A549 (cell line): ENCODE data around the gene PEDS1. TPM values are rescaled to one million over a fixed set of nuclear protein-coding genes. Genes with fewer than 3 reads are reported as not detected.

ENCODE experiments used
- ATAC-seq, 2 experiments: fragments of 200-7000 bp in 1 of 2; fragments of >200 bp in 1 of 2; cut with Nextera tagmentation in 1 of 2; cut with Tn5 transposase in 1 of 2; 3 replicates each; pipeline versions ENCODE4 v1.8.0 to v1.9.1; 2018 to 2020; ENCODE audit warnings: mild to moderate bottlenecking in 1 of 2, moderate library complexity in 1 of 2
- CTCF ChIA-PET: fragments of 300-600 bp; sonication (Branson Sonifier 250); formaldehyde crosslinking; extraction: SDS; loops from one replicate; lab custom pipeline; 2021; ENCODE audit warnings: antibody characterized with exemption, inconsistent platforms; lab: Yijun Ruan, JAX
- POLR2A ChIA-PET: fragments of 350-600 bp; formaldehyde crosslinking; extraction: SDS; loops from one replicate; lab custom pipeline; 2021; ENCODE audit warnings: antibody characterized with exemption, inconsistent platforms; lab: Yijun Ruan, JAX
- DNase-seq, 2 experiments: peaks; one replicate each; pipeline versions ENCODE4 v3.0.0 to v3.0.0-alpha.2; 2011 to 2016; ENCODE audit warnings: low read depth in 1 of 2, low spot score in 1 of 2
- FAIRE-seq: peaks from 2 replicates; lab custom pipeline; 2011; peaks lifted over from hg19 to GRCh38; lab: Jason Lieb, UNC
- H3K27ac ChIP-seq, 2 experiments: fragments of >200 bp; sonication (Bioruptor Twin); formaldehyde crosslinking; 3 replicates each; pipeline ENCODE4 v1.5.1; 2016 to 2017
- H3K4me1 ChIP-seq: fragments of >200 bp; sonication (Bioruptor Twin); formaldehyde crosslinking; 3 replicates; pipeline ENCODE4 v1.6.1; 2016
- H3K4me2 ChIP-seq: fragments of >200 bp; sonication (Bioruptor Twin); formaldehyde crosslinking; 3 replicates; pipeline ENCODE4 v1.6.1; 2016
- H3K4me3 ChIP-seq: fragments of >200 bp; sonication (Bioruptor Twin); formaldehyde crosslinking; 3 replicates; pipeline ENCODE4 v1.5.1; 2016
- H3K9me3 ChIP-seq: fragments of >200 bp; sonication (Bioruptor Twin); formaldehyde crosslinking; 3 replicates; pipeline ENCODE4 v1.6.1; 2016
- FOXS1 ChIP-seq: fragments of 250-450 bp; sonication (Bioruptor Pico); IDR thresholded peaks from 2 replicates; pipeline ENCODE4 v1.5.0; 2020; ENCODE audit warnings: mild to moderate bottlenecking, moderate library complexity
- HDAC2 ChIP-seq: fragments of 200-600 bp; sonication (generic); IDR thresholded peaks from 2 replicates; pipeline ENCODE4 v1.6.1; 2016
- HOXA7 ChIP-seq: fragments of 250-450 bp; sonication (Bioruptor Pico); IDR thresholded peaks from 2 replicates; pipeline ENCODE4 v1.5.0; 2020; ENCODE audit warnings: mild to moderate bottlenecking, moderate library complexity
- MAFK ChIP-seq: fragments of 450-650 bp; IDR thresholded peaks from 2 replicates; pipeline ENCODE4 v1.6.1; 2014; ENCODE audit not compliant: partially characterized antibody
- MYC ChIP-seq: IDR thresholded peaks from 2 replicates; pipeline ENCODE4 v1.6.1; 2012; ENCODE audit warnings: mild to moderate bottlenecking, inconsistent platforms, low read length, improper control_type of control experiment, borderline replicate concordance
- PHF8 ChIP-seq: fragments of 200-600 bp; sonication (generic); IDR thresholded peaks from 2 replicates; pipeline ENCODE4 v1.6.1; 2016; ENCODE audit warnings: low read depth, mild to moderate bottlenecking, antibody characterized with exemption, moderate library complexity, borderline replicate concordance
- RAD21 ChIP-seq, 2 experiments: fragments of >200 bp in 1 of 2; sonication (Bioruptor Twin) in 1 of 2; formaldehyde crosslinking in 1 of 2; IDR thresholded peaks in 1 of 2; conservative IDR thresholded peaks in 1 of 2; 2 replicates in 1 of 2; 3 replicates in 1 of 2; pipeline ENCODE4 v1.6.1; 2012 to 2018; ENCODE audit warnings: inconsistent platforms in 1 of 2
- RNF2 ChIP-seq: fragments of 200-600 bp; sonication (generic); IDR thresholded peaks from 2 replicates; pipeline ENCODE4 v1.6.1; 2016; ENCODE audit warnings: low read depth, mild to moderate bottlenecking, antibody characterized with exemption, moderate library complexity, borderline replicate concordance
- SMC3 ChIP-seq: fragments of >200 bp; sonication (Bioruptor Twin); formaldehyde crosslinking; IDR thresholded peaks from 3 replicates; pipeline ENCODE4 v1.6.1; 2018; ENCODE audit warnings: inconsistent platforms
- TFCP2L1 ChIP-seq: fragments of 250-450 bp; sonication (Bioruptor Pico); IDR thresholded peaks from 2 replicates; pipeline ENCODE4 v1.5.0; 2021; ENCODE audit warnings: mild to moderate bottlenecking
- ZC3H11A ChIP-seq: fragments of 450-650 bp; IDR thresholded peaks from 2 replicates; pipeline ENCODE4 v1.6.1; 2014; ENCODE audit warnings: antibody characterized with exemption, mild to moderate bottlenecking
- ZSCAN20 ChIP-seq: fragments of 250-450 bp; sonication (Bioruptor Pico); IDR thresholded peaks from 2 replicates; pipeline ENCODE4 v1.8.0; 2022; ENCODE audit warnings: mild to moderate bottlenecking, moderate library complexity
- WGBS: methylation state at CpG from one replicate; pipeline ENCODE4 v1.1.6; 2017; ENCODE audit errors: missing lambda C conversion rate; 5-methylcytosine and 5-hydroxymethylcytosine counted together
- polyA plus RNA-seq, 4 experiments: library from polyadenylated mRNA; depleted of rRNA in 3 of 4; stranded (reverse); fragments of >200 nt; fragmentation: RNase III in 1 of 4; extraction: RNeasy Plus Mini Kit Qiagen cat#74134 plus additional on column Dnase treatment in 1 of 4; gene quantifications; 2 replicates in 3 of 4; 3 replicates in 1 of 4; pipeline ENCODE4 v1.2.3, GENCODE V29; 2011 to 2017
- TF ChIP-seq, protein P1 (sequence below): fragments of 200-600 bp; sonication (generic); IDR thresholded peaks from 2 replicates; pipeline ENCODE4 v1.6.1; 2016; ENCODE audit warnings: antibody characterized with exemption, mild to moderate bottlenecking, moderate library complexity
- TF ChIP-seq, protein P2 (sequence below): fragments of 150-350 bp; IDR thresholded peaks from 2 replicates; pipeline ENCODE4 v1.6.1; 2014; ENCODE audit warnings: low read depth, mild to moderate bottlenecking, low read length
- TF ChIP-seq, protein P3 (sequence below): fragments of 250-450 bp; sonication (Bioruptor Pico); IDR thresholded peaks from 2 replicates; pipeline ENCODE4 v1.5.0; 2020; ENCODE audit warnings: low read depth, mild to moderate bottlenecking, moderate library complexity
- TF ChIP-seq, protein P4 (sequence below): fragments of 450-650 bp; IDR thresholded peaks from 2 replicates; pipeline ENCODE4 v1.6.1; 2014; ENCODE audit warnings: antibody characterized with exemption

The PEDS1 gene
- polyA plus RNA-seq, 2 of the 4 experiments (the other 2 are of a cell fraction): 24.5 to 25.8 TPM

DNA sequence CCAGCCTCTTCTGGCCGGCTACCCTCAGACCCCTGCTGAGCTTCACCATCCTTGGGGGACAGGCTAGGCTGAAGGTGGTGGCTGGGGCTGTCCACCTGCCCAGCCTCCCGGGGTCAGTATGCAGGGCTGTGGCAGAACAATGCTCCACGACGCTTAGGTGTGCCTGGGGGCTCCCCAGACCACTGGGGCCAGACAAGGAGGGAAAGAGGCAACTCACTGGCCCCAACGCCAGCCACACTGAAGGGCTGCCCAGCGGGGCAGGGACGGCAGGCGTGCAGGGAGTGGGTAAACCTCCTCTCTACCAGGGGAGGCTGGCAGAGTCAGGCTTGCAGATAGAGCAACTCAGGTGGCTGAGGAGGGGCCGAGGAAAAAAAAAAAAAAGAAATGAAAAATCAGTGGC, 29.0 kb downstream of the PEDS1 start:
- POLR2A ChIA-PET: no interaction called here
- no peak for DNase-seq
- CTCF ChIA-PET: interaction anchor here (1.7 to 31.2 kb wide), 6 partner anchors 8 to 54 kb away, joined by 5 to 1085 read pairs (median 103); partner anchors contain the start of genes CEBPB and PEDS1
- 83% methylated on average over 9 of the region's 9 CpGs for WGBS
- no peak for ATAC-seq
- FAIRE-seq: no peak
- Histone ChIP-seq H3K4me2 (no peak overlapping the region), H3K4me1 (peaks cover 23% of the 10 kb centered on the region), H3K4me3 (no peak overlapping the region), H3K9me3 (no peaks in the 10 kb centered on the region), H3K27ac (no peak overlapping the region)
- TF ChIP-seq PHF8 (no peak), HOXA7 (CRISPR knock-in tag) (no peak), FOXS1 (CRISPR knock-in tag) (no peak), HDAC2 (no peak), SMC3 (no peak), MYC (no peak)
- TF ChIP-seq, protein P1, sequence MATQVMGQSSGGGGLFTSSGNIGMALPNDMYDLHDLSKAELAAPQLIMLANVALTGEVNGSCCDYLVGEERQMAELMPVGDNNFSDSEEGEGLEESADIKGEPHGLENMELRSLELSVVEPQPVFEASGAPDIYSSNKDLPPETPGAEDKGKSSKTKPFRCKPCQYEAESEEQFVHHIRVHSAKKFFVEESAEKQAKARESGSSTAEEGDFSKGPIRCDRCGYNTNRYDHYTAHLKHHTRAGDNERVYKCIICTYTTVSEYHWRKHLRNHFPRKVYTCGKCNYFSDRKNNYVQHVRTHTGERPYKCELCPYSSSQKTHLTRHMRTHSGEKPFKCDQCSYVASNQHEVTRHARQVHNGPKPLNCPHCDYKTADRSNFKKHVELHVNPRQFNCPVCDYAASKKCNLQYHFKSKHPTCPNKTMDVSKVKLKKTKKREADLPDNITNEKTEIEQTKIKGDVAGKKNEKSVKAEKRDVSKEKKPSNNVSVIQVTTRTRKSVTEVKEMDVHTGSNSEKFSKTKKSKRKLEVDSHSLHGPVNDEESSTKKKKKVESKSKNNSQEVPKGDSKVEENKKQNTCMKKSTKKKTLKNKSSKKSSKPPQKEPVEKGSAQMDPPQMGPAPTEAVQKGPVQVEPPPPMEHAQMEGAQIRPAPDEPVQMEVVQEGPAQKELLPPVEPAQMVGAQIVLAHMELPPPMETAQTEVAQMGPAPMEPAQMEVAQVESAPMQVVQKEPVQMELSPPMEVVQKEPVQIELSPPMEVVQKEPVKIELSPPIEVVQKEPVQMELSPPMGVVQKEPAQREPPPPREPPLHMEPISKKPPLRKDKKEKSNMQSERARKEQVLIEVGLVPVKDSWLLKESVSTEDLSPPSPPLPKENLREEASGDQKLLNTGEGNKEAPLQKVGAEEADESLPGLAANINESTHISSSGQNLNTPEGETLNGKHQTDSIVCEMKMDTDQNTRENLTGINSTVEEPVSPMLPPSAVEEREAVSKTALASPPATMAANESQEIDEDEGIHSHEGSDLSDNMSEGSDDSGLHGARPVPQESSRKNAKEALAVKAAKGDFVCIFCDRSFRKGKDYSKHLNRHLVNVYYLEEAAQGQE: no peak

DNA sequence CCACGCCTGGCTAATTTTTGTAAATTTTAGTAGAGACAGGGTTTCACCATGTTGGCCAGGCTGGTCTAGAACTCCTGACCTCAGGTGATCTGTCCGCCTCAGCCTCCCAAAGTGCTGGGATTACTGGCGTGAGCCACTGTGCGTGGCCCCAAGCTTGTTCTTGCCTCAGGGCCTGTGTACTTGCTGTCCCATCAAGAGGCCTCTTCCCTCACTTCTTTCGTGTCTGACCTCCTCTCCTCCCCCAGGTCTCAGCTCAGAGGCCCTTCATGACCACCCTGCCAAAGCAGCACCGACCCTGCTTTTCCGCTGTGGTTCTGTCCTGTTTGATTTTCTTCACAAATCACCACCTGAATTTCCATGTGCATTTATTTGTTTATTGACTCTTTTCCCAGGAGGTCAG, 30.1 kb downstream of the PEDS1 start:
- peaks cover 23% of the 10 kb centered on the region for H3K4me1 ChIP-seq
- no peak for ATAC-seq
- DNase-seq: no peak
- POLR2A ChIA-PET: interaction anchor here (0.9 to 1.2 kb wide), 2 partner anchors 43 to 48 kb away, joined by 3 to 7 read pairs; no protein-coding TSS in a partner anchor
- TF ChIP-seq, protein P2, sequence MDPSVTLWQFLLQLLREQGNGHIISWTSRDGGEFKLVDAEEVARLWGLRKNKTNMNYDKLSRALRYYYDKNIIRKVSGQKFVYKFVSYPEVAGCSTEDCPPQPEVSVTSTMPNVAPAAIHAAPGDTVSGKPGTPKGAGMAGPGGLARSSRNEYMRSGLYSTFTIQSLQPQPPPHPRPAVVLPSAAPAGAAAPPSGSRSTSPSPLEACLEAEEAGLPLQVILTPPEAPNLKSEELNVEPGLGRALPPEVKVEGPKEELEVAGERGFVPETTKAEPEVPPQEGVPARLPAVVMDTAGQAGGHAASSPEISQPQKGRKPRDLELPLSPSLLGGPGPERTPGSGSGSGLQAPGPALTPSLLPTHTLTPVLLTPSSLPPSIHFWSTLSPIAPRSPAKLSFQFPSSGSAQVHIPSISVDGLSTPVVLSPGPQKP: no peak
- TF ChIP-seq ZSCAN20 (CRISPR knock-in tag) (no peak), RNF2 (no peak), ZC3H11A (no peak), MAFK (no peak), TFCP2L1 (CRISPR knock-in tag) (no peak), RAD21 (conservative IDR thresholded peaks at IDR 0.05 in 1 of 2, IDR thresholded peaks at IDR 0.05 in 1 of 2) (no peak)
- TF ChIP-seq, protein P3, sequence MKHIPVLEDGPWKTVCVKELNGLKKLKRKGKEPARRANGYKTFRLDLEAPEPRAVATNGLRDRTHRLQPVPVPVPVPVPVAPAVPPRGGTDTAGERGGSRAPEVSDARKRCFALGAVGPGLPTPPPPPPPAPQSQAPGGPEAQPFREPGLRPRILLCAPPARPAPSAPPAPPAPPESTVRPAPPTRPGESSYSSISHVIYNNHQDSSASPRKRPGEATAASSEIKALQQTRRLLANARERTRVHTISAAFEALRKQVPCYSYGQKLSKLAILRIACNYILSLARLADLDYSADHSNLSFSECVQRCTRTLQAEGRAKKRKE (CRISPR knock-in tag): no peak
- TF ChIP-seq, protein P4, sequence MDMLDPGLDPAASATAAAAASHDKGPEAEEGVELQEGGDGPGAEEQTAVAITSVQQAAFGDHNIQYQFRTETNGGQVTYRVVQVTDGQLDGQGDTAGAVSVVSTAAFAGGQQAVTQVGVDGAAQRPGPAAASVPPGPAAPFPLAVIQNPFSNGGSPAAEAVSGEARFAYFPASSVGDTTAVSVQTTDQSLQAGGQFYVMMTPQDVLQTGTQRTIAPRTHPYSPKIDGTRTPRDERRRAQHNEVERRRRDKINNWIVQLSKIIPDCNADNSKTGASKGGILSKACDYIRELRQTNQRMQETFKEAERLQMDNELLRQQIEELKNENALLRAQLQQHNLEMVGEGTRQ: no peak
- H3K4me3 ChIP-seq: no peak overlapping the region
- H3K27ac ChIP-seq: no peak overlapping the region
- no peak overlapping the region for H3K4me2 ChIP-seq
- CTCF ChIA-PET: interaction anchor here (0.9 to 31.2 kb wide), 10 partner anchors 8 to 458 kb away, joined by 3 to 1085 read pairs (median 38); partner anchors contain the start of genes CEBPB and PEDS1
- no peaks in the 10 kb centered on the region for H3K9me3 ChIP-seq
- WGBS: 94% methylated on average over 7 of the region's 7 CpGs
- FAIRE-seq: no peak
